WTC11 (cell line): ENCODE results near the gene DOC2A. TPM values are rescaled to one million over a fixed set of nuclear protein-coding genes. Genes with fewer than 3 reads are reported as not detected.

Experiments
- ATAC-seq: fragments of 200-7000 bp; cut with Tn5 transposase; 2 replicates; pipeline ENCODE4 v1.10.0; 2021; ENCODE audit warnings: mild to moderate bottlenecking, moderate library complexity
- CTCF ChIA-PET: fragments of 300-600 bp; sonication (Branson Sonifier 250); formaldehyde crosslinking; loops from one replicate; lab custom pipeline; 2021; ENCODE audit warnings: antibody characterized with exemption; lab: Charles Lee
- POLR2A ChIA-PET: fragments of 350-600 bp; sonication (Branson Sonifier 250); formaldehyde crosslinking; loops from one replicate; lab custom pipeline; 2021; ENCODE audit warnings: antibody characterized with exemption; lab: Charles Lee
- DNase-seq: peaks from one replicate; pipeline ENCODE4 v3.0.0; 2021; ENCODE audit warnings: low spot score
- H3K27ac Mint-ChIP-seq: 2 replicates; pipeline ENCODE4 v1.8.0; 2021; ENCODE audit warnings: mixed read lengths
- H3K27me3 Mint-ChIP-seq: 2 replicates; pipeline ENCODE4 v1.8.0; 2021; ENCODE audit warnings: low read depth, mild to moderate bottlenecking, moderate library complexity, mixed read lengths
- H3K36me3 Mint-ChIP-seq: 2 replicates; pipeline ENCODE4 v1.8.0; 2021; ENCODE audit warnings: mixed read lengths
- H3K4me1 Mint-ChIP-seq: 2 replicates; pipeline ENCODE4 v1.8.0; 2022; ENCODE audit warnings: mixed read lengths
- H3K4me3 Mint-ChIP-seq: 2 replicates; pipeline ENCODE4 v1.8.0; 2021; ENCODE audit warnings: mild to moderate bottlenecking, moderate library complexity, mixed read lengths
- H3K9me3 Mint-ChIP-seq: 2 replicates; pipeline ENCODE4 v1.8.0; 2021; ENCODE audit warnings: mixed read lengths
- CREB1 ChIP-seq: sonication (generic); formaldehyde crosslinking; IDR thresholded peaks from 2 replicates; pipeline ENCODE4 v1.8.0; 2023; ENCODE audit warnings: mild to moderate bottlenecking, missing genetic modification reagents
- EMX1 ChIP-seq: fragments of 250-450 bp; sonication (Bioruptor Pico); IDR thresholded peaks from 2 replicates; pipeline ENCODE4 v1.8.0; 2021; ENCODE audit warnings: mild to moderate bottlenecking
- FOXK1 ChIP-seq: sonication (generic); formaldehyde crosslinking; IDR thresholded peaks from 2 replicates; pipeline ENCODE4 v1.8.0; 2022; ENCODE audit warnings: mild to moderate bottlenecking, moderate library complexity, missing genetic modification reagents
- IRF2 ChIP-seq: sonication (generic); formaldehyde crosslinking; IDR thresholded peaks from 2 replicates; pipeline ENCODE4 v1.8.0; 2022; ENCODE audit warnings: low read depth, missing genetic modification reagents, borderline replicate concordance
- MXD4 ChIP-seq: fragments of 250-450 bp; sonication (Bioruptor Pico); IDR thresholded peaks from 2 replicates; pipeline ENCODE4 v1.8.0; 2021; ENCODE audit warnings: mild to moderate bottlenecking, moderate library complexity, borderline replicate concordance
- MYBL2 ChIP-seq: sonication (generic); formaldehyde crosslinking; IDR thresholded peaks from 2 replicates; pipeline ENCODE4 v1.8.1; 2023; ENCODE audit warnings: mild to moderate bottlenecking, moderate library complexity, missing genetic modification reagents
- NR3C1 ChIP-seq: sonication (generic); formaldehyde crosslinking; conservative IDR thresholded peaks from 2 replicates; pipeline ENCODE4 v1.8.1; 2023; ENCODE audit warnings: low read depth, mild to moderate bottlenecking, missing genetic modification reagents
- RORB ChIP-seq: fragments of 250-450 bp; sonication (Bioruptor Pico); IDR thresholded peaks from 2 replicates; pipeline ENCODE4 v1.9.0; 2021; ENCODE audit warnings: mild to moderate bottlenecking
- SMAD4 ChIP-seq: sonication (generic); formaldehyde crosslinking; IDR thresholded peaks from 2 replicates; pipeline ENCODE4 v1.8.0; 2022; ENCODE audit warnings: mild to moderate bottlenecking, missing genetic modification reagents
- SP1 ChIP-seq: sonication (generic); formaldehyde crosslinking; conservative IDR thresholded peaks from 2 replicates; pipeline ENCODE4 v1.8.1; 2022; ENCODE audit warnings: missing genetic modification reagents
- TCF7 ChIP-seq: sonication (generic); formaldehyde crosslinking; IDR thresholded peaks from 2 replicates; pipeline ENCODE4 v1.8.0; 2022; ENCODE audit warnings: mild to moderate bottlenecking, low read depth, missing genetic modification reagents, moderate library complexity
- ZNF263 ChIP-seq: sonication (generic); formaldehyde crosslinking; IDR thresholded peaks from 2 replicates; pipeline ENCODE4 v1.8.1; 2022; ENCODE audit warnings: low read depth, mild to moderate bottlenecking, moderate library complexity, missing genetic modification reagents
- total RNA-seq: library from RNA; stranded (reverse); gene quantifications from 3 replicates; pipeline ENCODE4 v1.2.3, GENCODE V29; 2021
- TF ChIP-seq, protein P1 (sequence below): sonication (generic); formaldehyde crosslinking; IDR thresholded peaks from 2 replicates; pipeline ENCODE4 v1.8.0; 2023; ENCODE audit warnings: missing genetic modification reagents, mild to moderate bottlenecking, borderline replicate concordance
- TF ChIP-seq, protein P2 (sequence below): fragments of 250-450 bp; sonication (Bioruptor Pico); conservative IDR thresholded peaks from 2 replicates; pipeline ENCODE4 v1.9.0; 2021; ENCODE audit warnings: mild to moderate bottlenecking
- TF ChIP-seq, protein P3 (sequence below): fragments of 250-450 bp; sonication (Bioruptor Pico); IDR thresholded peaks from 2 replicates; pipeline ENCODE4 v1.9.0; 2021; ENCODE audit warnings: moderate library complexity, mild to moderate bottlenecking, inconsistent platforms, borderline replicate concordance
- TF ChIP-seq, protein P4 (sequence below): sonication (generic); formaldehyde crosslinking; IDR thresholded peaks from 2 replicates; pipeline ENCODE4 v1.8.0; 2022; ENCODE audit warnings: mild to moderate bottlenecking, missing genetic modification reagents
- TF ChIP-seq, protein P5 (sequence below): sonication (generic); formaldehyde crosslinking; IDR thresholded peaks from 2 replicates; pipeline ENCODE4 v1.8.0; 2022; ENCODE audit warnings: mild to moderate bottlenecking, missing genetic modification reagents
- TF ChIP-seq, protein P6 (sequence below): fragments of 250-450 bp; sonication (Bioruptor Pico); IDR thresholded peaks from 2 replicates; pipeline ENCODE4 v2.1.2; 2022; ENCODE audit warnings: mild to moderate bottlenecking, moderate library complexity
- TF ChIP-seq, protein P7 (sequence below): sonication (generic); formaldehyde crosslinking; conservative IDR thresholded peaks from 2 replicates; pipeline ENCODE4 v1.8.1; 2022; ENCODE audit warnings: mild to moderate bottlenecking, missing genetic modification reagents
- TF ChIP-seq, protein P8 (sequence below): fragments of 200-600 bp; IDR thresholded peaks from 2 replicates; pipeline ENCODE4 v1.8.0; 2022; ENCODE audit warnings: antibody characterized with exemption
- TF ChIP-seq, protein P9 (sequence below): sonication (generic); formaldehyde crosslinking; IDR thresholded peaks from 2 replicates; pipeline ENCODE4 v1.8.0; 2023; ENCODE audit warnings: missing genetic modification reagents

The DOC2A gene
- total RNA-seq, 1 experiment from 2014 or later, result 10.8 TPM

DNA sequence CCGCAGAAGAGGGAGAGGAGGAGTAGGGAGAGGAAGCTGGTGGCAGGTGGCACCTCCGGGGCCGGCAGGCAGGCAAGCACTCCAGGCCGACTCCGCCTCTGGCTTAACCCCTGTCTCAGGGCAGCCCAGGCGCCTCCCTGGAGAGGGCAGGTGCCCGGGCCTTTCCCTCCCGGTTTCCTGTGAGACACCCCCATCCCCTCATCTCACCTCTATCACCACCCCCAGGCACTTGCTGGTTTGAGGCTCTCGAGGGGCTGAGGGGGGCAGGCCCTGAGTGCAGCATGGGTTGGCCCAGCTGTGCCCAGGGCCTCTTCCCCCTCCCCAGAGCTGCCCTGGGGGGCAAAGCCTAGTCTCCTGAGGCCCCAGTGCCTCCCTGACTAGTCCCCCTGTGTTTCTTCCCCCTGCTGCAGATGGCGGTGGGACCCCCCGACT lies 6.0 kb downstream of the DOC2A start (continued):
- TF ChIP-seq, protein P1, sequence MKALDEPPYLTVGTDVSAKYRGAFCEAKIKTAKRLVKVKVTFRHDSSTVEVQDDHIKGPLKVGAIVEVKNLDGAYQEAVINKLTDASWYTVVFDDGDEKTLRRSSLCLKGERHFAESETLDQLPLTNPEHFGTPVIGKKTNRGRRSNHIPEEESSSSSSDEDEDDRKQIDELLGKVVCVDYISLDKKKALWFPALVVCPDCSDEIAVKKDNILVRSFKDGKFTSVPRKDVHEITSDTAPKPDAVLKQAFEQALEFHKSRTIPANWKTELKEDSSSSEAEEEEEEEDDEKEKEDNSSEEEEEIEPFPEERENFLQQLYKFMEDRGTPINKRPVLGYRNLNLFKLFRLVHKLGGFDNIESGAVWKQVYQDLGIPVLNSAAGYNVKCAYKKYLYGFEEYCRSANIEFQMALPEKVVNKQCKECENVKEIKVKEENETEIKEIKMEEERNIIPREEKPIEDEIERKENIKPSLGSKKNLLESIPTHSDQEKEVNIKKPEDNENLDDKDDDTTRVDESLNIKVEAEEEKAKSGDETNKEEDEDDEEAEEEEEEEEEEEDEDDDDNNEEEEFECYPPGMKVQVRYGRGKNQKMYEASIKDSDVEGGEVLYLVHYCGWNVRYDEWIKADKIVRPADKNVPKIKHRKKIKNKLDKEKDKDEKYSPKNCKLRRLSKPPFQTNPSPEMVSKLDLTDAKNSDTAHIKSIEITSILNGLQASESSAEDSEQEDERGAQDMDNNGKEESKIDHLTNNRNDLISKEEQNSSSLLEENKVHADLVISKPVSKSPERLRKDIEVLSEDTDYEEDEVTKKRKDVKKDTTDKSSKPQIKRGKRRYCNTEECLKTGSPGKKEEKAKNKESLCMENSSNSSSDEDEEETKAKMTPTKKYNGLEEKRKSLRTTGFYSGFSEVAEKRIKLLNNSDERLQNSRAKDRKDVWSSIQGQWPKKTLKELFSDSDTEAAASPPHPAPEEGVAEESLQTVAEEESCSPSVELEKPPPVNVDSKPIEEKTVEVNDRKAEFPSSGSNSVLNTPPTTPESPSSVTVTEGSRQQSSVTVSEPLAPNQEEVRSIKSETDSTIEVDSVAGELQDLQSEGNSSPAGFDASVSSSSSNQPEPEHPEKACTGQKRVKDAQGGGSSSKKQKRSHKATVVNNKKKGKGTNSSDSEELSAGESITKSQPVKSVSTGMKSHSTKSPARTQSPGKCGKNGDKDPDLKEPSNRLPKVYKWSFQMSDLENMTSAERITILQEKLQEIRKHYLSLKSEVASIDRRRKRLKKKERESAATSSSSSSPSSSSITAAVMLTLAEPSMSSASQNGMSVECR (CRISPR knock-in tag), result no peak
- no peak for TF ChIP-seq IRF2
- TF ChIP-seq, protein P2, sequence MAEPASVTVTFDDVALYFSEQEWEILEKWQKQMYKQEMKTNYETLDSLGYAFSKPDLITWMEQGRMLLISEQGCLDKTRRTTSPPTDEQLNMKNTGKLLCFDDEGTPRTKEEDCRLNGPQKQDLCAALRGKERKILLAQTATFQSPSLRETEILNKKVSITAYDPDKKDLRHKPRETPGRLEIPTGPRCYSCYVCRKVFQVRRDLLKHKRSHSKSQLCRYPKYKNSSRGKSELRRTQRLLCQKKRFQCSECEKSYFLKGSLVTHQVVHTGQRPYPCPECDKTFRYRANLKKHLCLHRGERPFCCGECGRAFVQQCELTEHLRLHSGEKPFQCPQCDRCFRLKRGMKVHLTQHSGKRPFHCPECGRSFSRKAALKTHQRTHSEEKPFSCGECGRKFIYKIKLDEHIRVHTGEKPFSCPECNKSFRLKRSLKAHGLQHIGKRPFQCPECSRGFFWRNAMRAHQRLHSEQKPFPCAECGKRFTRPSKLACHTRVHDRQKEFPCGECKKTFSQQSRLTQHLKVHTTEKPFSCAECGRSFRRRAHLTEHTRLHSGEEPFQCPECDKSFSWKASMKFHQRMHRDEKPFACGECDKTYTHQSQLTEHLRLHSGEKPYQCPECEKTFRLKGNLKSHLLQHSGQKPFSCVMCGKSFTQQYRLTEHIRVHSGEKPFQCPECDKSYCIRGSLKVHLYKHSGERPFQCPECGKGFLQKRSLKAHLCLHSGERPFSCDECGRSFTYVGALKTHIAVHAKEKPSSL (CRISPR knock-in tag), result no peak
- TF ChIP-seq, protein P3, sequence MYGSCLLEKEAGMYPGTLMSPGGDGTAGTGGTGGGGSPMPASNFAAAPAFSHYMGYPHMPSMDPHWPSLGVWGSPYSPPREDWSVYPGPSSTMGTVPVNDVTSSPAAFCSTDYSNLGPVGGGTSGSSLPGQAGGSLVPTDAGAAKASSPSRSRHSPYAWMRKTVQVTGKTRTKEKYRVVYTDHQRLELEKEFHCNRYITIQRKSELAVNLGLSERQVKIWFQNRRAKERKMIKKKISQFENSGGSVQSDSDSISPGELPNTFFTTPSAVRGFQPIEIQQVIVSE (CRISPR knock-in tag), result no peak
- TF ChIP-seq, protein P4, sequence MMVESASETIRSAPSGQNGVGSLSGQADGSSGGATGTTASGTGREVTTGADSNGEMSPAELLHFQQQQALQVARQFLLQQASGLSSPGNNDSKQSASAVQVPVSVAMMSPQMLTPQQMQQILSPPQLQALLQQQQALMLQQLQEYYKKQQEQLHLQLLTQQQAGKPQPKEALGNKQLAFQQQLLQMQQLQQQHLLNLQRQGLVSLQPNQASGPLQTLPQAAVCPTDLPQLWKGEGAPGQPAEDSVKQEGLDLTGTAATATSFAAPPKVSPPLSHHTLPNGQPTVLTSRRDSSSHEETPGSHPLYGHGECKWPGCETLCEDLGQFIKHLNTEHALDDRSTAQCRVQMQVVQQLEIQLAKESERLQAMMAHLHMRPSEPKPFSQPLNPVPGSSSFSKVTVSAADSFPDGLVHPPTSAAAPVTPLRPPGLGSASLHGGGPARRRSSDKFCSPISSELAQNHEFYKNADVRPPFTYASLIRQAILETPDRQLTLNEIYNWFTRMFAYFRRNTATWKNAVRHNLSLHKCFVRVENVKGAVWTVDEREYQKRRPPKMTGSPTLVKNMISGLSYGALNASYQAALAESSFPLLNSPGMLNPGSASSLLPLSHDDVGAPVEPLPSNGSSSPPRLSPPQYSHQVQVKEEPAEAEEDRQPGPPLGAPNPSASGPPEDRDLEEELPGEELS (CRISPR knock-in tag), result no peak
- no peak for TF ChIP-seq EMX1 (CRISPR knock-in tag)
- TF ChIP-seq MYBL2 (CRISPR knock-in tag), result no peak
- TF ChIP-seq NR3C1 (CRISPR knock-in tag), result no peak
- no peak for TF ChIP-seq FOXK1
- no peak for TF ChIP-seq SP1 (CRISPR knock-in tag)
- TF ChIP-seq, protein P5, sequence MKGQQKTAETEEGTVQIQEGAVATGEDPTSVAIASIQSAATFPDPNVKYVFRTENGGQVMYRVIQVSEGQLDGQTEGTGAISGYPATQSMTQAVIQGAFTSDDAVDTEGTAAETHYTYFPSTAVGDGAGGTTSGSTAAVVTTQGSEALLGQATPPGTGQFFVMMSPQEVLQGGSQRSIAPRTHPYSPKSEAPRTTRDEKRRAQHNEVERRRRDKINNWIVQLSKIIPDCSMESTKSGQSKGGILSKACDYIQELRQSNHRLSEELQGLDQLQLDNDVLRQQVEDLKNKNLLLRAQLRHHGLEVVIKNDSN (CRISPR knock-in tag), result no peak

DNA sequence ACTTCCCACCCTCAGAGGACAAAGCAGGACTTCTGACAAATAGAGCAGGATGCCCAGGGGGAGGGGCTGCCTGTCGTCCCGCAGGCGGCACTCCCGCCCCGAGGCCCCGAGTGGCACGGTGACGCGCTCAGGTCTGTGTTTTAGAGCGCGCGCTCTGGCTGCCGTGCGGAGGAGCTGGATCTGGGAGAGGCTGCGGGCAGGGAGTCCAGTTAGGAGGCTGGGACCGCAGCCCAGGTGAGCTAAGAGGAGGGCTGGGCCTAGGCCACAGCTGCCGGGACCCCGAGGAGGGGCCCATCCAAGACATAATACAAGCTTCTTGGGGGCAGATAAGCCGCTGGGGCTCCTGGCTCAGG lies 6.4 kb downstream of the DOC2A start:
- Mint-ChIP-seq H3K9me3 (no peaks in the 10 kb centered on the region), H3K27me3 (peaks cover 1% of the 10 kb centered on the region; the same call in 1 of the 2 replicates)
- CTCF ChIA-PET, result interaction anchor here (0.8 to 2.4 kb wide), 5 partner anchors 28 to 105 kb away, joined by 3 to 24 read pairs (median 6); partner anchors contain the start of genes ASPHD1, SEZ6L2, TAOK2 and TLCD3B
- POLR2A ChIA-PET, result interaction anchor here (0.6 kb wide), 1 partner anchor 198 kb away, joined by 3 read pairs; the partner anchor contains the start of gene MAZ
- DNase-seq, result no peak
- TF ChIP-seq TCF7 (CRISPR knock-in tag) (no peak), CREB1 (CRISPR knock-in tag) (no peak), EMX1 (CRISPR knock-in tag) (no peak), ZNF263 (CRISPR knock-in tag) (no peak), SMAD4 (CRISPR knock-in tag) (no peak), RORB (CRISPR knock-in tag) (no peak), MXD4 (CRISPR knock-in tag) (no peak)
- TF ChIP-seq, protein P6, sequence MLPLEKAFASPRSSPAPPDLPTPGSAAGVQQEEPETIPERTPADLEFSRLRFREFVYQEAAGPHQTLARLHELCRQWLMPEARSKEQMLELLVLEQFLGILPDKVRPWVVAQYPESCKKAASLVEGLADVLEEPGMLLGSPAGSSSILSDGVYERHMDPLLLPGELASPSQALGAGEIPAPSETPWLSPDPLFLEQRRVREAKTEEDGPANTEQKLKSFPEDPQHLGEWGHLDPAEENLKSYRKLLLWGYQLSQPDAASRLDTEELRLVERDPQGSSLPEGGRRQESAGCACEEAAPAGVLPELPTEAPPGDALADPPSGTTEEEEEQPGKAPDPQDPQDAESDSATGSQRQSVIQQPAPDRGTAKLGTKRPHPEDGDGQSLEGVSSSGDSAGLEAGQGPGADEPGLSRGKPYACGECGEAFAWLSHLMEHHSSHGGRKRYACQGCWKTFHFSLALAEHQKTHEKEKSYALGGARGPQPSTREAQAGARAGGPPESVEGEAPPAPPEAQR (CRISPR knock-in tag), result no peak
- TF ChIP-seq, protein P7, sequence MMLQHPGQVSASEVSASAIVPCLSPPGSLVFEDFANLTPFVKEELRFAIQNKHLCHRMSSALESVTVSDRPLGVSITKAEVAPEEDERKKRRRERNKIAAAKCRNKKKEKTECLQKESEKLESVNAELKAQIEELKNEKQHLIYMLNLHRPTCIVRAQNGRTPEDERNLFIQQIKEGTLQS (CRISPR knock-in tag), result no peak
- TF ChIP-seq, protein P8, sequence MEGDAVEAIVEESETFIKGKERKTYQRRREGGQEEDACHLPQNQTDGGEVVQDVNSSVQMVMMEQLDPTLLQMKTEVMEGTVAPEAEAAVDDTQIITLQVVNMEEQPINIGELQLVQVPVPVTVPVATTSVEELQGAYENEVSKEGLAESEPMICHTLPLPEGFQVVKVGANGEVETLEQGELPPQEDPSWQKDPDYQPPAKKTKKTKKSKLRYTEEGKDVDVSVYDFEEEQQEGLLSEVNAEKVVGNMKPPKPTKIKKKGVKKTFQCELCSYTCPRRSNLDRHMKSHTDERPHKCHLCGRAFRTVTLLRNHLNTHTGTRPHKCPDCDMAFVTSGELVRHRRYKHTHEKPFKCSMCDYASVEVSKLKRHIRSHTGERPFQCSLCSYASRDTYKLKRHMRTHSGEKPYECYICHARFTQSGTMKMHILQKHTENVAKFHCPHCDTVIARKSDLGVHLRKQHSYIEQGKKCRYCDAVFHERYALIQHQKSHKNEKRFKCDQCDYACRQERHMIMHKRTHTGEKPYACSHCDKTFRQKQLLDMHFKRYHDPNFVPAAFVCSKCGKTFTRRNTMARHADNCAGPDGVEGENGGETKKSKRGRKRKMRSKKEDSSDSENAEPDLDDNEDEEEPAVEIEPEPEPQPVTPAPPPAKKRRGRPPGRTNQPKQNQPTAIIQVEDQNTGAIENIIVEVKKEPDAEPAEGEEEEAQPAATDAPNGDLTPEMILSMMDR, result no peak
- TF ChIP-seq, protein P9, sequence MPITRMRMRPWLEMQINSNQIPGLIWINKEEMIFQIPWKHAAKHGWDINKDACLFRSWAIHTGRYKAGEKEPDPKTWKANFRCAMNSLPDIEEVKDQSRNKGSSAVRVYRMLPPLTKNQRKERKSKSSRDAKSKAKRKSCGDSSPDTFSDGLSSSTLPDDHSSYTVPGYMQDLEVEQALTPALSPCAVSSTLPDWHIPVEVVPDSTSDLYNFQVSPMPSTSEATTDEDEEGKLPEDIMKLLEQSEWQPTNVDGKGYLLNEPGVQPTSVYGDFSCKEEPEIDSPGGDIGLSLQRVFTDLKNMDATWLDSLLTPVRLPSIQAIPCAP (CRISPR knock-in tag), result no peak
- TF ChIP-seq, all 79 proteins: peak for 0
- H3K27ac Mint-ChIP-seq, result no peak overlapping the region
- H3K4me3 Mint-ChIP-seq, result no peak overlapping the region
- peaks cover 19% of the 10 kb centered on the region for H3K4me1 Mint-ChIP-seq
- ATAC-seq, result no peak
- peaks cover 9% of the 10 kb centered on the region for H3K36me3 Mint-ChIP-seq
